Erythroblast (primary cell): Measurements from ENCODE around the gene JMJD7.

Experiments used
- DNase-seq, 2 experiments: peaks; one replicate each; lab custom pipeline; 2025; lab: John Stamatoyannopoulos, UW
- GATA1 ChIP-seq: IDR thresholded peaks from 2 replicates; pipeline ENCODE4 v1.6.1; 2011; ENCODE audit warnings: low read depth, mild to moderate bottlenecking, control low read depth, low read length, moderate library complexity
- POLR2A ChIP-seq: IDR thresholded peaks from 2 replicates; pipeline ENCODE4 v1.6.1; 2011; ENCODE audit warnings: mild to moderate bottlenecking, low read length

The JMJD7 gene

GRCh38 chr15:41809121-41809520, 18.8 kb upstream of the JMJD7 start:
- no peak for DNase-seq
- no peak for TF ChIP-seq POLR2A
- no peak for TF ChIP-seq GATA1

- TF ChIP-seq POLR2A, result no peak
- no peak for TF ChIP-seq GATA1
- DNase-seq, result no peak
These were observed 18.2 kb upstream of the JMJD7 start for GRCh38 chr15:41809526-41810220.

GRCh38 chr15:41810651-41811431, 17.1 kb upstream of the JMJD7 start:
- no peak for DNase-seq
- TF ChIP-seq GATA1 (no peak), POLR2A (no peak)

- DNase-seq, result peak; percentile 75 to 88
- TF ChIP-seq POLR2A (no peak), GATA1 (no peak)
These were observed 16.3 kb upstream of the JMJD7 start for GRCh38 chr15:41811432-41812195.

- TF ChIP-seq GATA1 (no peak), POLR2A (no peak)
- DNase-seq, result no peak
These were observed 15.0 kb upstream of the JMJD7 start for GRCh38 chr15:41812820-41813375.

- TF ChIP-seq GATA1 (no peak), POLR2A (no peak)
- DNase-seq, result no peak
These were observed 14.5 kb upstream of the JMJD7 start for GRCh38 chr15:41813426-41813825.

- no peak for DNase-seq
- TF ChIP-seq POLR2A (no peak), GATA1 (no peak)
These were observed 13.4 kb upstream of the JMJD7 start for GRCh38 chr15:41814534-41814933.

- no peak for TF ChIP-seq GATA1
- no peak for TF ChIP-seq POLR2A
- DNase-seq, result no peak
These were observed 11.1 kb upstream of the JMJD7 start for GRCh38 chr15:41816788-41817187.

- TF ChIP-seq GATA1 (no peak), POLR2A (no peak)
- DNase-seq, result no peak
These were observed 10.6 kb upstream of the JMJD7 start for GRCh38 chr15:41817327-41817726.

GRCh38 chr15:41817781-41818180, 10.1 kb upstream of the JMJD7 start:
- TF ChIP-seq POLR2A (no peak), GATA1 (no peak)
- DNase-seq, result no peak

GRCh38 chr15:41819455-41820050, 8.3 kb upstream of the JMJD7 start:
- no peak for DNase-seq
- no peak for TF ChIP-seq POLR2A
- no peak for TF ChIP-seq GATA1

- no peak for DNase-seq
- no peak for TF ChIP-seq POLR2A
- TF ChIP-seq GATA1, result no peak
These were observed 7.0 kb upstream of the JMJD7 start for GRCh38 chr15:41820791-41821423.

GRCh38 chr15:41821831-41822230, 6.1 kb upstream of the JMJD7 start:
- DNase-seq, result no peak
- TF ChIP-seq GATA1, result no peak
- TF ChIP-seq POLR2A, result no peak
